Activated naive CD8-positive, alpha-beta T cell treated with anti-CD3 and anti-CD28 coated beads for 36 hours (primary cell): Measurements from ENCODE around the gene TXNDC2. TPM values are rescaled to one million over a fixed set of nuclear protein-coding genes. Genes with fewer than 3 reads are reported as not detected.

Experiments used
- DNase-seq: peaks from one replicate; pipeline ENCODE4 v3.0.0; 2021
- H3K27ac Mint-ChIP-seq: one replicate; pipeline ENCODE4 v1.8.0; 2022; ENCODE audit warnings: mild to moderate bottlenecking, moderate library complexity, mixed read lengths
- H3K27me3 Mint-ChIP-seq: one replicate; pipeline ENCODE4 v1.8.0; 2022; ENCODE audit warnings: mild to moderate bottlenecking, mixed read lengths
- H3K36me3 Mint-ChIP-seq: one replicate; pipeline ENCODE4 v1.8.0; 2021; ENCODE audit warnings: mild to moderate bottlenecking, mixed read lengths
- H3K4me1 Mint-ChIP-seq: one replicate; pipeline ENCODE4 v1.8.0; 2021; ENCODE audit warnings: mixed read lengths
- H3K4me3 Mint-ChIP-seq: one replicate; pipeline ENCODE4 v1.8.0; 2022; ENCODE audit warnings: mild to moderate bottlenecking, moderate library complexity, mixed read lengths
- H3K9me3 Mint-ChIP-seq: one replicate; pipeline ENCODE4 v1.8.0; 2022; ENCODE audit warnings: mixed read lengths
- total RNA-seq, 2 experiments: library from RNA; stranded (reverse); gene quantifications; one replicate each; pipeline ENCODE4 v1.2.3, GENCODE V29; 2021

TXNDC2 gene
- total RNA-seq, 2 experiments from 2014 or later: not detected

DNA sequence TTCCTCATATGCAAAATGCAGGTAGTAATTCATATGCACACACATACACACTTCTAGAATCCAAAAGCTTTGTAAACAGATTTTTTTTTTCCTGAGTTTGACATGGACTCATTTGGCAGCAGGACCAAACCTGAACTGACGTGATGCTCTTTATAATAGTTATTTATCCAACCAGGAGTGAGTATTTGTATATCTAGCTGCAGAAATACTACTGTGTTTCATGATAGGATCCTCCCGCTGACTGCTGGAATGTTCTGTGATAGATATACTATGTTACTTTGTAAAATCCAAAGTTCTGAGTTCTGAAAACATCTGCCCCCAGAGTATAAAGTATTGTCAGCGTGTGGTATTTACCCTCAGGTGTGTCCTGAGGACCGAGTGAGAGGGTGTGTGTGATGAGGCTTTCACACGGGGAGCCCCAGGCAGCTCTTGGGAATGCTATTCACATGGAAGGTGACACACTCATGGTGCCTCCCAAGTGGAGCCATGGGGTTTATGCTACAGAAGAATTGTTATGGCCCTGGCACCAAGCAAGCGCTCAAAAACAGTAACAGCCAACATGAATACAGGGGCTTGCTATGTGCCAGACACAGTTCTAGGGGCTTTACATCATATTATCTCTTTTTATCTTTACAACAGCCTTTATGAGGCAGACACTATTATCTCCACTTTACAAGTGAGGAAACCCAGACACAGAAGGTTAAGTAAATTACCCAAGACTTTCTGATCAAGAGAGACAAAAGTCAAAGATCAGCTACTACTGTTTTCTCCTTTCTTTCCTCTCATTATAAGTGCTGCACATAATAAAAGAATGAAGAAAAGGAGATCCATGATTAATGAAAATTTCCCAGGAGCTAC, 16.7 kb upstream of the TXNDC2 start:
- Mint-ChIP-seq H3K27ac (no peak overlapping the region), H3K9me3 (peaks cover 12% of the 10 kb centered on the region), H3K36me3 (peaks cover 4% of the 10 kb centered on the region), H3K4me3 (no peak overlapping the region), H3K27me3 (peaks cover 13% of the 10 kb centered on the region), H3K4me1 (peaks cover 2% of the 10 kb centered on the region)
- no peak for DNase-seq

DNA sequence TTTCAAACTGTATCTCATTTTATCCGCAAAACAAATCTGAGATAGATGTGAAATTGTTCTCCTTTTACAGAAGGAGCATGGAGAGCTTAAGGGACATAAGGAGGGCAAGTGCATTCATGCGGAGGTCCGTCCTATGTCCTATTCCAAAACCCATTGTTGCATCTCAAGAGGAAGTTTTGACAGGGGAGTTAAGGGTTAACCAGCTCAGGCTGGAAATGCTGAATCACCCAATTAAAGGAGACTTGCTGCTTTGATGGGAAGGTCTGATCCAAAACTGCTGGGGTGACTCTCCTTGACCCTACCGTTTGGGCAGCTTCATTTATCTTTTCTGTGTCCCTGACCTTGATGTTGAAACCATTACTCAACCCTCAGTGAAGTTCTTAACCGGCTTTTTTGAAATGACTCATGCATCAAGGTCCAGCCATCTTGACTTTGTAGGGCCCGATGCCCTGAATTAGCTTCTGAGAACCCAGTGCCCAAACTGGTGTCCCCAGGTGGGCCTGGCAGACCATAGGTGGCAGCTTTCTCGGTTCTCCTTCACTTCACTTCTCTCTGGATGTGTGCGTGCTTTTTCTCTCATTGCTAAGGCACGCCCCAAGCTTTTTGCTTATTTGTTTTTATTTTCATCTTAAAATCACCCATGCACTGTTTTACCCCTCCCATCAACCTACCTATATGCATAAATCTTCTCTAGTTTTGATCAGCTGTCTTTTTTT, 15.9 kb upstream of the TXNDC2 start:
- H3K36me3 Mint-ChIP-seq: peaks cover 4% of the 10 kb centered on the region
- no peak overlapping the region for H3K4me3 Mint-ChIP-seq
- no peak for DNase-seq
- H3K27ac Mint-ChIP-seq: no peak overlapping the region
- peaks cover 2% of the 10 kb centered on the region for H3K4me1 Mint-ChIP-seq
- H3K9me3 Mint-ChIP-seq: peaks cover 12% of the 10 kb centered on the region
- H3K27me3 Mint-ChIP-seq: peaks cover 16% of the 10 kb centered on the region

DNA sequence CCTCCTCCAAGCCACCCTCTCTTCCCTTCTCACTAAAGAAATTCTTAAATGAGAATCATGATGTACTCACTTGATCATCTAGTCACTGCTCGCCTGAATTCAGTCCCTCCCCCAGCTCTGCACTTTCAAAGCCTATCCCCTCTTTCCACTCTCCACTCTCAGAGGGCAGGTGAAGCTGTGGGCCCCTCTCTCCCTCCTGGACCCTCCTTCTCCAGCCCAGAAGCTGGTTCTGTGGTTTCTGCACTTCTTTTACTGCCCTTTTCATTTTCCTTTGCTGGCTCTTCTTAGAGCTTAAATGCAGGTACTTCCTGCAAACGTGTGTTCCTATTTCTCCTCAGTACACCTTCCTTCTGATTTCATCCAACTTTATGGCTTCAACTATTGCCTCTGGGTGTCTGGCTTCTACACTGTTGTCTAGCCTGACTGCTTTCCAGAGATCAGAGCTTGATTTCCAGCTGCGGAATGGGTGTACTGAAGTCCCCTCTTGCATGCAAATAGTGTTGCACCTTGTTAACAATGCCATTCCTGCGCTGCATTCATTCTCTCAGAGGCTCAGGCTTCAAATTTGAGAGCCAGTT, 15.3 kb upstream of the TXNDC2 start:
- Mint-ChIP-seq H3K27me3 (peaks cover 16% of the 10 kb centered on the region), H3K9me3 (peaks cover 10% of the 10 kb centered on the region), H3K4me3 (no peak overlapping the region), H3K4me1 (peaks cover 2% of the 10 kb centered on the region), H3K36me3 (peaks cover 4% of the 10 kb centered on the region), H3K27ac (no peak overlapping the region)
- no peak for DNase-seq

DNA sequence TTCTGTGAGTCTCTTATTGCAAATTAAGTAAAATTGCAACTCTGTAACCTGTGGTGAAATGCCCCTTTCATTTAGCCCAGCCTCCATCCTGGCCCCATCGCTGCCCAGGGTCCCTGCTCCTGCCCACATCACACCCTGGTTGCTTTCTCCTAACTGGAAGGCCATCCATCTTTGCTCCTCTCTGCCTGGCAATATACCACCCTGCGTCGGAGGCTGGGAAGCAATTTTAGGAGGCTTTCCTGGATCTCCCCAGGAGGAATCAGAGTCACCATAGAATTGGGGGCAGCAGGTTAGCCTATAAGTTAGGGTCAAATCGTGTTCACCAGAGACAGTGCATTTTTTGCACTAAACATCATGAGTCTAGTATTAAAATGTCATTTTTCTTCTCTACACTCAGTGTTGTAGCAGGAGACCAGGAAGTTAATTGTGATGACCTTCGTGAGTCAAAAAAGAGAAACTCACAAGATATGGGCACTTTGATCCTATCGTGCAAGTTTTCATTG, 14.5 kb upstream of the TXNDC2 start:
- Mint-ChIP-seq H3K36me3 (no peaks in the 10 kb centered on the region), H3K4me3 (no peak overlapping the region), H3K27ac (no peak overlapping the region), H3K9me3 (peaks cover 2% of the 10 kb centered on the region), H3K27me3 (peaks cover 12% of the 10 kb centered on the region), H3K4me1 (peaks cover 2% of the 10 kb centered on the region)
- no peak for DNase-seq

GRCh38 chr18:9872823-9873222, 12.9 kb upstream of the TXNDC2 start:
- Mint-ChIP-seq H3K36me3 (no peaks in the 10 kb centered on the region), H3K4me1 (peaks cover 11% of the 10 kb centered on the region), H3K27me3 (peaks cover 12% of the 10 kb centered on the region), H3K9me3 (no peaks in the 10 kb centered on the region), H3K4me3 (no peak overlapping the region), H3K27ac (no peak overlapping the region)
- DNase-seq: no peak

- no peak overlapping the region for H3K27ac Mint-ChIP-seq
- no peaks in the 10 kb centered on the region for H3K9me3 Mint-ChIP-seq
- no peaks in the 10 kb centered on the region for H3K36me3 Mint-ChIP-seq
- no peak for DNase-seq
- H3K4me3 Mint-ChIP-seq: no peak overlapping the region
- H3K4me1 Mint-ChIP-seq: peaks cover 11% of the 10 kb centered on the region
- H3K27me3 Mint-ChIP-seq: peaks cover 12% of the 10 kb centered on the region
Measured at GRCh38 chr18:9874728-9875127, 11.0 kb upstream of the TXNDC2 start.

- H3K4me3 Mint-ChIP-seq: no peak overlapping the region
- H3K36me3 Mint-ChIP-seq: no peaks in the 10 kb centered on the region
- DNase-seq: no peak
- peaks cover 9% of the 10 kb centered on the region for H3K4me1 Mint-ChIP-seq
- H3K27me3 Mint-ChIP-seq: peaks cover 11% of the 10 kb centered on the region
- H3K9me3 Mint-ChIP-seq: no peaks in the 10 kb centered on the region
- H3K27ac Mint-ChIP-seq: no peak overlapping the region
Measured at GRCh38 chr18:9876212-9876866, 9.4 kb upstream of the TXNDC2 start.

- peaks cover 7% of the 10 kb centered on the region for H3K27me3 Mint-ChIP-seq
- no peak overlapping the region for H3K4me3 Mint-ChIP-seq
- H3K36me3 Mint-ChIP-seq: no peaks in the 10 kb centered on the region
- no peaks in the 10 kb centered on the region for H3K9me3 Mint-ChIP-seq
- no peak overlapping the region for H3K27ac Mint-ChIP-seq
- peaks cover 9% of the 10 kb centered on the region for H3K4me1 Mint-ChIP-seq
- DNase-seq: no peak
Measured at GRCh38 chr18:9876867-9877654, 8.7 kb upstream of the TXNDC2 start.

DNA sequence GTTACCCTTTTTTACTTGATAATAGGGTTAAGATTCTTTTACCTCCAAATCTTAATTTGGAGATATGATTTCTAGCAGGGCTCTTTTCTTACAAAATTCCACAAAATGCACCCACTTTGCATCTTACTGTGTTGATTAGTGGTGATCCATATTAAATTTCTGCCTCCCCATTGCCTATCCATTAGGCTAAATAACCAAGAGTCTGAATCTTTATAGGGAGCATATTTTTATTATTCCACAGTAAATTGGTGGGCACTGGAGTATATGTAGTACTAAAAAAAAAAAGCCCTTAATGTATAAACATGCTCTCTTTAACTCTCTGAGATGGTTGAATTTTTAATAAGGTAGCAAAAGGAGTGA, 8.1 kb upstream of the TXNDC2 start:
- Mint-ChIP-seq H3K4me1 (peaks cover 9% of the 10 kb centered on the region), H3K36me3 (no peaks in the 10 kb centered on the region), H3K27me3 (peaks cover 7% of the 10 kb centered on the region), H3K9me3 (no peaks in the 10 kb centered on the region), H3K27ac (no peak overlapping the region), H3K4me3 (no peak overlapping the region)
- no peak for DNase-seq

GRCh38 chr18:9878095-9878494, 7.7 kb upstream of the TXNDC2 start:
- Mint-ChIP-seq H3K27me3 (peaks cover 7% of the 10 kb centered on the region), H3K9me3 (no peaks in the 10 kb centered on the region), H3K4me1 (peaks cover 9% of the 10 kb centered on the region), H3K36me3 (no peaks in the 10 kb centered on the region), H3K27ac (no peak overlapping the region), H3K4me3 (no peak overlapping the region)
- no peak for DNase-seq

DNA sequence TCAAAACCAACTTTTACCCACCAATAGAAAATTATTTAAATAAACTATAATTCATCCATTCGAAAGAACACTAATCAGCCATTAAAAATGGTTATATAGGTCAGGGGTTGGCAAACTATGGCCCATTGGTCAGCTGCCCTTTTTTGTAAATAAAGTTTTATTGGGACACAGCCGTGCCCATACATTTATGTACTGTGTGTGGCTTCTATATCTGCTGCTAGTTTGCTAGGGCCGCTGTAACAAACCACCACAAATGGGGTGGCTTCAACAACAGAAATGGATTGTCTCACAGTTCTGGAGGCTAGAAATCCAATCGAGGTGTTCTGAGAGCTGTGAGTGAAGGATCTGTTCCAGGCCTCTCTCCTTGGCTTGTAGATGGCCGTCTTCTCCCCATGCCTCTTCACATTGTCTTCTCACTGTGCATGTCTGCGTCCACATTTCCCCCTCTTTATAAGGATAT, 7.0 kb upstream of the TXNDC2 start:
- no peaks in the 10 kb centered on the region for H3K36me3 Mint-ChIP-seq
- no peaks in the 10 kb centered on the region for H3K9me3 Mint-ChIP-seq
- no peak for DNase-seq
- H3K4me1 Mint-ChIP-seq: peaks cover 9% of the 10 kb centered on the region
- no peak overlapping the region for H3K27ac Mint-ChIP-seq
- no peak overlapping the region for H3K4me3 Mint-ChIP-seq
- H3K27me3 Mint-ChIP-seq: peaks cover 6% of the 10 kb centered on the region

DNA sequence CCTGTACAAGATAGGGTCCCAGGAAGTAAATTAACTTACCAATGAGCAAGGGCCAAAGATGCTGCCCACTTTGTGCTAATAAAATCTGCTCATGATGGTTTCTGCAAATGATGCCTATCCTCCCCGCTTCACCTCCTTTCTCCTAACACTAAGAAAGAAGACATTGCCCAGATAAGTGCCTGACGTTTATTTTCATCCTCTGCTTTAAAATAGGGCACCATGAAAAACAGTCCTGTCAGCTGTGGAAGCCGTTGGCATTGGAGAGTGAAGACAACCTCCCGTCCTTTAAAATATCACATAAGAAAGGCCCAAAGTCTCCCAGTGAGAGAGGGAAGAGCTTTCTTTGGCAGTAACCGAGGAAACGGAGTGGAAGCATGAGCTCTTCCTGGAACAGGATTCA, 1.7 kb upstream of the TXNDC2 start:
- Mint-ChIP-seq H3K9me3 (no peaks in the 10 kb centered on the region), H3K36me3 (no peaks in the 10 kb centered on the region), H3K27ac (no peak overlapping the region), H3K4me1 (no peaks in the 10 kb centered on the region), H3K4me3 (no peak overlapping the region), H3K27me3 (no peaks in the 10 kb centered on the region)
- DNase-seq: no peak

DNA sequence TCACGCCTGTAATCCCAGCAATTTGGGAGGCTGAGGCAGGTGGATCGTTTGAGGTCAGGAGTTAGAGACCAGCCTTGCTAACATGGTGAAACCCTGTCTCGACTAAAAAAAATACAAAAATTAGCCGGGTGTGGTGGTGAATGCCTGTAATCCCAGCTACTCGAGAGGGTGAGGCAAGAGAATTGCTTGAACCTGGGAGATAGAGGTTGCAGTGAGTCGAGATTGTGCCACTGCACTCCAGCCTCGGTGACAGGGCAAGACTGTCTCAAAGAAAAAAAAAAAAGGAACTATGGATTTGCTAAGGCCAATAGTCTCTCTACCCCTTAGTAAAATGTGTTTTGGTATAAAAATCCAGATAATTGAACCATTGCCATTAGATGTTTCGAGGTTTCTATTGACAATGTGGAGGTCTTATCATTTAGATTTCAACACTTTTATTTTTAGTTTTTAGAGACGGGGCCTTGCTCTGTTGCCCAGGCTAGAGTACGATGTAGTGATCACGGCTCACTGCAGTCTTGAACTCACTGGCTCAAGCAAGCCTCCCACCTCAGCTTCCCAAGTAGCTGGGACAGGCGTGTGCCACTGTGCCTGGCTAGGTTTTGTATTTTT, 1.1 kb upstream of the TXNDC2 start:
- no peaks in the 10 kb centered on the region for H3K36me3 Mint-ChIP-seq
- H3K9me3 Mint-ChIP-seq: no peaks in the 10 kb centered on the region
- no peak overlapping the region for H3K4me3 Mint-ChIP-seq
- no peaks in the 10 kb centered on the region for H3K27me3 Mint-ChIP-seq
- H3K4me1 Mint-ChIP-seq: no peaks in the 10 kb centered on the region
- DNase-seq: no peak
- H3K27ac Mint-ChIP-seq: no peak overlapping the region

GRCh38 chr18:9886005-9886348, 204 bp downstream of the TXNDC2 start:
- H3K9me3 Mint-ChIP-seq: no peaks in the 10 kb centered on the region
- H3K27ac Mint-ChIP-seq: no peak overlapping the region
- H3K27me3 Mint-ChIP-seq: peaks cover 3% of the 10 kb centered on the region
- no peaks in the 10 kb centered on the region for H3K4me1 Mint-ChIP-seq
- DNase-seq: no peak
- no peaks in the 10 kb centered on the region for H3K36me3 Mint-ChIP-seq
- H3K4me3 Mint-ChIP-seq: no peak overlapping the region
